GM12878 (cell line): ENCODE results near the gene TMEM198. TPM values are rescaled to one million over a fixed set of nuclear protein-coding genes. Genes with fewer than 3 reads are reported as not detected.

ENCODE experiments used
- ATAC-seq: fragments of 200-7000 bp; cut with Tn5 transposase; 3 replicates; pipeline ENCODE4 v1.9.1; 2020; ENCODE audit warnings: mild to moderate bottlenecking, moderate library complexity
- BruUV-seq: library from RNA; stranded (reverse); fragments of 400-500 nt; replicated peaks from 2 replicates; lab custom pipeline; 2021; lab: Mats Ljungman, UMichigan
- CTCF ChIA-PET: fragments of 300-600 bp; sonication (Branson Sonifier 250); formaldehyde crosslinking; extraction: SDS; loops from one replicate; lab custom pipeline; 2021; ENCODE audit warnings: inconsistent platforms; lab: Yijun Ruan, JAX
- POLR2A ChIA-PET: fragments of 350-600 bp; formaldehyde crosslinking; extraction: SDS; loops from one replicate; lab custom pipeline; 2021; ENCODE audit warnings: inconsistent platforms; lab: Charles Lee
- RAD21 ChIA-PET: fragments of 300-600 bp; sonication (Branson Sonifier 250); formaldehyde crosslinking; loops from one replicate; lab custom pipeline; 2023; ENCODE audit warnings: antibody characterized with exemption; ENCODE audit not compliant: unreplicated experiment; lab: Charles Lee
- SMC1A ChIA-PET: fragments of 300-600 bp; sonication (Branson Sonifier 250); formaldehyde crosslinking; loops from one replicate; lab custom pipeline; 2023; ENCODE audit not compliant: unreplicated experiment, uncharacterized antibody; lab: Charles Lee
- DNase-seq: peaks from one replicate; pipeline ENCODE4 v3.0.0-alpha.2; 2011; ENCODE audit warnings: low read depth, low spot score
- FAIRE-seq: peaks from 3 replicates; lab custom pipeline; 2011; peaks lifted over from hg19 to GRCh38; lab: Jason Lieb, UNC
- H2AFZ ChIP-seq: 2 replicates; pipeline ENCODE4 v1.6.0; 2011; ENCODE audit warnings: low read depth, low read length, control low read depth; ENCODE audit not compliant: control insufficient read depth
- H3K27ac ChIP-seq: 2 replicates; pipeline ENCODE4 v1.5.1; 2011; ENCODE audit warnings: control low read depth; ENCODE audit not compliant: control insufficient read depth, insufficient read depth
- H3K27me3 ChIP-seq, 2 experiments: replicated peaks in 1 of 2; 2 replicates each; pipeline versions ENCODE4 v1.6.0 to v1.6.1; 2011; ENCODE audit warnings: low read length in 1 of 2; ENCODE audit not compliant: control insufficient read depth in 2 of 2, insufficient read depth in 2 of 2
- H3K36me3 ChIP-seq, 2 experiments: 2 replicates each; pipeline ENCODE4 v1.5.1; 2011; ENCODE audit warnings: low read length in 1 of 2; ENCODE audit not compliant: control insufficient read depth in 2 of 2, insufficient read depth in 2 of 2
- H3K4me1 ChIP-seq: 2 replicates; pipeline ENCODE4 v1.6.1; 2011; ENCODE audit warnings: mild to moderate bottlenecking, low read length, moderate library complexity, mixed read lengths; ENCODE audit not compliant: control insufficient read depth, insufficient read depth
- H3K4me2 ChIP-seq: 2 replicates; pipeline ENCODE4 v1.6.0; 2011; ENCODE audit warnings: control low read depth; ENCODE audit not compliant: control insufficient read depth, insufficient read depth
- H3K4me3 ChIP-seq: fragments of 200-600 bp; sonication (generic); 2 replicates; pipeline ENCODE4 v1.5.1; 2016
- H3K79me2 ChIP-seq: 2 replicates; pipeline ENCODE4 v1.6.0; 2011; ENCODE audit warnings: low read length; ENCODE audit not compliant: control insufficient read depth, insufficient read depth
- H3K9ac ChIP-seq: 2 replicates; pipeline ENCODE4 v1.8.0; 2011; ENCODE audit warnings: low read length, control low read depth, mixed read lengths; ENCODE audit not compliant: control insufficient read depth, insufficient read depth
- H3K9me3 ChIP-seq: replicated peaks from 3 replicates; pipeline ENCODE4 v1.5.1; 2011; ENCODE audit warnings: mild to moderate bottlenecking, low read length; ENCODE audit not compliant: control insufficient read depth, insufficient read depth
- H4K20me1 ChIP-seq: 2 replicates; pipeline ENCODE4 v1.6.0; 2011; ENCODE audit not compliant: control insufficient read depth, insufficient read depth
- BRCA1 ChIP-seq: IDR thresholded peaks from 2 replicates; pipeline ENCODE4 v1.6.1; 2011; ENCODE audit warnings: low read depth, low read length, improper control_type of control experiment
- ELK1 ChIP-seq: IDR thresholded peaks from 2 replicates; pipeline ENCODE4 v1.6.1; 2012; ENCODE audit warnings: low read depth, low read length, improper control_type of control experiment
- FOS ChIP-seq: IDR thresholded peaks from 3 replicates; pipeline ENCODE4 v1.6.1; 2011; ENCODE audit warnings: borderline replicate concordance; ENCODE audit not compliant: insufficient read length; ENCODE audit errors: extremely low read depth
- IRF3 ChIP-seq: fragments of 450-650 bp; IDR thresholded peaks from 2 replicates; pipeline ENCODE4 v1.6.1; 2014; ENCODE audit warnings: mild to moderate bottlenecking
- JUND ChIP-seq: IDR thresholded peaks from 2 replicates; pipeline ENCODE4 v1.6.1; 2012; ENCODE audit warnings: low read depth, mild to moderate bottlenecking, low read length, improper control_type of control experiment, moderate library complexity
- PAX5 ChIP-seq: IDR thresholded peaks from 2 replicates; pipeline ENCODE4 v1.6.1; 2011; ENCODE audit warnings: low read depth, low read length, borderline replicate concordance
- SIN3A ChIP-seq: IDR thresholded peaks from 2 replicates; pipeline ENCODE4 v1.6.1; 2012; ENCODE audit warnings: low read depth, low read length, improper control_type of control experiment
- YY1 ChIP-seq: IDR thresholded peaks from 2 replicates; pipeline ENCODE4 v1.6.1; 2011; ENCODE audit warnings: low read depth, mild to moderate bottlenecking, low read length
- WGBS: methylation state at CpG from one replicate; pipeline ENCODE4 v1.1.6; 2016; ENCODE audit warnings: low lambda C conversion rate; ENCODE audit not compliant: insufficient replicate concordance, insufficient coverage; ENCODE audit errors: missing lambda C conversion rate; 5-methylcytosine and 5-hydroxymethylcytosine counted together
- in situ Hi-C: fragments of 300-500 bp; cut with MboI; formaldehyde crosslinking; loops from 9 replicates; pipeline ENCODE4 v1.14.3; 2018; ENCODE audit warnings: mixed read lengths
- intact Hi-C: fragments of 100-400 bp; cut with micrococcal nuclease; formaldehyde crosslinking; loops from one replicate; pipeline ENCODE4 v1.14.2; 2022; ENCODE audit not compliant: unreplicated experiment
- polyA plus RNA-seq, 11 experiments: library from polyadenylated mRNA; depleted of rRNA in 4 of 11; unstranded in 6 of 11; stranded (reverse) in 5 of 11; fragments of >200 nt; fragmentation: Nextera tagmentation in 4 of 11; fragmentation: Illumina TruSeq in 1 of 11; extraction: Ambion mirVana in 4 of 11; extraction: Trizol in 1 of 11; gene quantifications; 1 replicate in 1 of 11; 2 replicates in 10 of 11; pipeline versions ENCODE4 v1.2.1 to v1.2.3, GENCODE V29; 2011 to 2016; ENCODE audit warnings: inconsistent platforms in 2 of 11, missing spikeins in 2 of 11, low read depth in 1 of 11
- total RNA-seq, 4 experiments: library from RNA; depleted of rRNA in 3 of 4; stranded (reverse); fragments of >200 nt in 3 of 4; fragmentation: Illumina TruSeq in 1 of 4; extraction: Trizol in 1 of 4; gene quantifications; 2 replicates each; pipeline versions ENCODE4 v1.2.1 to v1.2.3, GENCODE V29; 2013 to 2021

The TMEM198 gene
- total and polyA plus RNA-seq, 10 of the 15 experiments (the other 5 are each of a cell fraction or from before 2014, with no cell fraction given) = 0.16 to 1.2 (median 0.65) TPM; not detected in 2

GRCh38 chr2:219593154-219593553 is 49.3 kb downstream of the TMEM198 start:
- in situ Hi-C loops = no loop called here
- Histone ChIP-seq H3K4me1 (no peaks in the 10 kb centered on the region), H3K27ac (no peak overlapping the region), H3K27me3 (no peaks in the 10 kb centered on the region; a peak in 1 of 4 replicates), H3K4me3 (no peak overlapping the region), H4K20me1 (no peaks in the 10 kb centered on the region), H3K36me3 (no peaks in the 10 kb centered on the region), H3K4me2 (no peak overlapping the region), H2AFZ (no peak overlapping the region), H3K79me2 (no peaks in the 10 kb centered on the region), H3K9ac (no peak overlapping the region), H3K9me3 (no peaks in the 10 kb centered on the region)
- FAIRE-seq (no peak), ATAC-seq (no peak), DNase-seq (no peak)
- intact Hi-C loops = no loop called here
- ChIA-PET RAD21 (no interaction called here), POLR2A (no interaction called here), SMC1A (no interaction called here), CTCF (no interaction called here)
- 40% methylated on average over 2 of the region's 2 CpGs for WGBS
- TF ChIP-seq YY1 (no peak), ELK1 (no peak), SIN3A (no peak), FOS (no peak), BRCA1 (no peak), IRF3 (no peak), JUND (no peak), PAX5 (no peak)
- BruUV-seq = no TSS peak
